WERI-Rb-1 (cell line): ENCODE data around the gene RAPGEF1.
"Not testable (repeated sequence)": the region's sequence is repeated elsewhere in the genome, so short reads cannot be mapped to it uniquely, and the experiment has no call there.

Experiments used
- DNase-seq: peaks from one replicate; pipeline ENCODE4 v3.0.0-alpha.2; 2020
- H3K27ac ChIP-seq: fragments of 250-450 bp; sonication (Bioruptor Pico); 2 replicates; pipeline ENCODE4 v1.5.1; 2020; ENCODE audit warnings: mild to moderate bottlenecking, moderate library complexity
- H3K27me3 ChIP-seq: fragments of 250-450 bp; sonication (Bioruptor Pico); 2 replicates; pipeline ENCODE4 v1.5.1; 2021; ENCODE audit warnings: mild to moderate bottlenecking, low read depth, moderate library complexity; ENCODE audit not compliant: insufficient read depth, severe bottlenecking
- H3K36me3 ChIP-seq: fragments of 250-450 bp; sonication (Bioruptor Pico); 2 replicates; pipeline ENCODE4 v1.5.1; 2020; ENCODE audit warnings: mild to moderate bottlenecking, moderate library complexity
- H3K4me3 ChIP-seq: 2 replicates; pipeline ENCODE4 v1.5.1; 2011; ENCODE audit warnings: low read depth, mild to moderate bottlenecking, control low read depth, low read length
- H3K9me3 ChIP-seq: fragments of 250-450 bp; sonication (Bioruptor Pico); 2 replicates; pipeline ENCODE4 v1.5.1; 2021; ENCODE audit warnings: mild to moderate bottlenecking, moderate library complexity; ENCODE audit not compliant: severe bottlenecking
- CTCF ChIP-seq: IDR thresholded peaks from 2 replicates; pipeline ENCODE4 v1.5.1; 2011; ENCODE audit warnings: low read depth, mild to moderate bottlenecking, control low read depth, inconsistent platforms, low read length

RAPGEF1 gene

GRCh38 chr9:131755541-131756198 lies 15.8 kb upstream of the RAPGEF1 start:
- DNase-seq: peak; percentile 94
- H3K27me3 ChIP-seq: no peaks in the 10 kb centered on the region
- H3K27ac ChIP-seq: no peak overlapping the region
- TF ChIP-seq CTCF: peak; percentile 100
- no peaks in the 10 kb centered on the region for H3K9me3 ChIP-seq
- no peak overlapping the region for H3K4me3 ChIP-seq
- H3K36me3 ChIP-seq: no peaks in the 10 kb centered on the region

- no peak for DNase-seq
- H3K9me3 ChIP-seq: no peaks in the 10 kb centered on the region
- no peak overlapping the region for H3K4me3 ChIP-seq
- no peaks in the 10 kb centered on the region for H3K27me3 ChIP-seq
- TF ChIP-seq CTCF: no peak
- no peak overlapping the region for H3K27ac ChIP-seq
- no peaks in the 10 kb centered on the region for H3K36me3 ChIP-seq
These were observed 15.0 kb upstream of the RAPGEF1 start for GRCh38 chr9:131754846-131755245.

GRCh38 chr9:131753751-131754150 lies 13.9 kb upstream of the RAPGEF1 start:
- H3K27me3 ChIP-seq, H3K36me3 ChIP-seq, H3K4me3 ChIP-seq, H3K9me3 ChIP-seq, DNase-seq, H3K27ac ChIP-seq: not testable (repeated sequence)

- no peak for TF ChIP-seq CTCF
- no peaks in the 10 kb centered on the region for H3K9me3 ChIP-seq
- no peak overlapping the region for H3K4me3 ChIP-seq
- H3K36me3 ChIP-seq: no peaks in the 10 kb centered on the region
- no peaks in the 10 kb centered on the region for H3K27me3 ChIP-seq
- DNase-seq: no peak
- no peak overlapping the region for H3K27ac ChIP-seq
These were observed 12.5 kb upstream of the RAPGEF1 start for GRCh38 chr9:131752231-131752884.

- Histone ChIP-seq H3K27me3 (no peaks in the 10 kb centered on the region), H3K9me3 (no peaks in the 10 kb centered on the region), H3K4me3 (no peak overlapping the region), H3K27ac (no peak overlapping the region), H3K36me3 (no peaks in the 10 kb centered on the region)
- DNase-seq: no peak
- TF ChIP-seq CTCF: no peak
These were observed 8.6 kb upstream of the RAPGEF1 start for GRCh38 chr9:131748411-131748955.

GRCh38 chr9:131747352-131747751 lies 7.5 kb upstream of the RAPGEF1 start:
- DNase-seq: peak; percentile 30
- H3K36me3 ChIP-seq: no peaks in the 10 kb centered on the region
- H3K4me3 ChIP-seq: no peak overlapping the region
- no peaks in the 10 kb centered on the region for H3K27me3 ChIP-seq
- TF ChIP-seq CTCF: peak; percentile 63
- no peak overlapping the region for H3K27ac ChIP-seq
- no peaks in the 10 kb centered on the region for H3K9me3 ChIP-seq
